IPS-18c (cell line): ENCODE results near the gene SIRPD.
"Not testable (repeated sequence)": the region's sequence is repeated elsewhere in the genome, so short reads cannot be mapped to it uniquely, and the experiment has no call there.

Source experiments
- H3K4me3 ChIP-seq: 2 replicates; pipeline ENCODE4 v1.7.0; 2013; ENCODE audit warnings: low read depth, mild to moderate bottlenecking, low read length, moderate library complexity; ENCODE audit not compliant: insufficient read depth
- H3K9me3 ChIP-seq: one replicate; pipeline ENCODE4 v1.6.1; 2013; ENCODE audit warnings: mild to moderate bottlenecking, low read length, moderate library complexity; ENCODE audit not compliant: control insufficient read depth, insufficient read depth

Gene SIRPD

DNA sequence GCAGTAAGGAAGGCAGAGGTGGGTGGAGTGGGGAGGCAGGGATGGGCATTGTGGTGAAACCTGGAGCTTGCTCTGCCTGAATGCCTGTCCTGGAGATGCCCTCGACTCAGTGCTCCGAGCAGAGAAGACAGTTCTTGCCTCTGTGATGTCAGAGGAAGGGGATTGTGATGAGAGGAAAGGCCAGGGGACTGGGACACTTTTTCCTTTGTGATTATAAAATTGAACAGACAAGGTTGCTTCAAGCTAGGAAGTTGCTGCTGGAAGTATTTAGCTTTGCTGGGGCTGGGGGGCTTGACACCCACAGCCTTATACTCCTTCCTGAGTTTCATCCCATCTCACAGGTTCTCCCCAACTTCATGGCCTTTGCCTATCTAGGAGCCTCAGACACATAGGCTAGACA lies at the start of gene SIRPD:
Gene SIRPD, minus strand, starts transcription at position 101 of the 400 bp plus-strand sequence. Its CDS starts 52 bp downstream, at position 49.
- no peak within 1 kb of the TSS for H3K4me3 ChIP-seq
- peaks cover 3% of the 10 kb centered on the region for H3K9me3 ChIP-seq

- H3K9me3 ChIP-seq: no peaks in the 10 kb centered on the region
- H3K4me3 ChIP-seq: no peak overlapping the region
Measured at GRCh38 chr20:1600736-1601135, 43.2 kb upstream of the SIRPD start.

DNA sequence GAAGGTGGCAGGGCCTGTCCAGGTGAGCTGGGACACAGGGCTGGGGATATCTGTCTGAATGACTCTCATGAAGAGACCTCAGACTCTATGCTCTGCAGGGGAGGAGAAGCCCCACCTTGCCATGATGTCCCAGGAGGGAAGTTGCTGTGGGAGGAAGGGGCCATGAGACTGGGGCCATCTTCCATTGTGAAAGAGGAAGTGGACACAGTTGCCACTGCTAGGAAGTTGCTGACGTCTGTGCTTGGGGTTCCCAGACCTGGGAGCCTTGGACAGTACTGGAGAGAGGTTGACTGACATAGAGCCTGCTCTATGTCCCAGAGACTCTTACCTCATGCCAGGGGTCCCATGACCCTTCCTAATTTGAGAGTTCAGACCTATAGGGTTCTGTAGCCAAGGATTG lies 37.8 kb upstream of the SIRPD start:
- Histone ChIP-seq H3K9me3 (no peaks in the 10 kb centered on the region), H3K4me3 (no peak overlapping the region)

GRCh38 chr20:1588533-1589460 lies 31.3 kb upstream of the SIRPD start:
- Histone ChIP-seq H3K9me3 (no peaks in the 10 kb centered on the region), H3K4me3 (no peak overlapping the region)

- Histone ChIP-seq H3K9me3 (no peaks in the 10 kb centered on the region), H3K4me3 (no peak overlapping the region)
Measured at GRCh38 chr20:1587781-1588532, 30.5 kb upstream of the SIRPD start.

- no peak overlapping the region for H3K4me3 ChIP-seq
- H3K9me3 ChIP-seq: no peaks in the 10 kb centered on the region
Measured at GRCh38 chr20:1579488-1579887, 22.0 kb upstream of the SIRPD start.

DNA sequence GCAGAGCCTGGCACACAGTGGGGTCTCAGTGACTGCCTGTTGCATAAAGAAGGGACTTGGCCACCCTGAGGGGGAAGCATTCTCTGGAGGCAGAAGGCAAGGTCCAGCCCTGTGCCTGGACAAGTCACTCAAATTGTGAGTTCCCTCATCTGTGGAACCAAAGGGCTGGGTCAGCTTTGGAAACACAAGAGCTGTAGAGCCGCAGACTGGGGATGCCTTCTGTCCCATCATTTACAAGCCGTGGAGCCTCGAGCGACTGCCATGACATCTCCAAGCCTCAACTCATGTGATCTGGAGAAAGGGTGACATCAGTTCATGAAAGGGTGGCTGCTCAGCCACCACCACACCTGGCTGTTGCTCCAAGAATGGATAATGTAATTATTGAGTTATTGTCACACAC lies 20.4 kb upstream of the SIRPD start:
- Histone ChIP-seq H3K4me3 (no peak overlapping the region), H3K9me3 (no peaks in the 10 kb centered on the region)

- H3K9me3 ChIP-seq, H3K4me3 ChIP-seq: not testable (repeated sequence)
Measured at GRCh38 chr20:1577313-1577712, 19.8 kb upstream of the SIRPD start.

DNA sequence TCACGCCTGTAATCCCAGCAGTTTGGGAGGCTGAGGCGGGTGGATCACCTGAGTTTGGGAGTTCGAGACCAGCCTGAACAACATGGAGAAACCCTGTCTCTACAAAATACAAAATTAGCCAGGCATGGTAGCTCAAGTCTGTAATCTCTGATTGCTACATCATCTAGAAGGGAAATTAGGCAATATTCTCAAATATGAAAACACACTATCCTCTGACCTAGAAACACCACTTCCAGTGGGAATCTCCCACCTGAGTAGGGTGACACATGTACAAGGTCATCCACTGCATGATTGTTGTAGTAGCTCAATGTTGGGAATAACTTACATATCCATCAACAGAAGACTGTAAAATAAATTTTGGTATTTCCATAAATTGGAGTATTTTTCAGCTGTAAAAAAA lies 19.1 kb upstream of the SIRPD start:
- Histone ChIP-seq H3K9me3 (no peaks in the 10 kb centered on the region), H3K4me3 (no peak overlapping the region)

DNA sequence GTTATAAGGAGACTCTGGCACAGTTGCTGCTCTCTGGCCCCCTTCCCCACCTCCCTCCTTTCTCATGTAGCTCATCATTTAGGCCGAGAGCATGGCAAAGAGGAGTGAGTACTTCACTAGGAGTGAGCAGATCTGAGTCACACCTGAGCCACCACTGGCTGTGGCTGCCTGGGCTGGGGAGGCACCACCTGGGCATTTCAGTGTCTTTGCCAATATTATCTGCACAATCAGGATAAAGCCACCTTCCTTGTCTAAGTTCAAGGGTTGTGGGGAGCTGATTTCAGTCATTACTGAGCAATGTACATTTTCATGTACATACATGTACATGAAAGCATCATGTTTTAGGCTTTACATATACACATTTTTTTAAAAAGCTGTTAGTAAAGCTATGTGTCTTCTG lies 18.5 kb upstream of the SIRPD start:
- not testable (repeated sequence) for H3K4me3 ChIP-seq, H3K9me3 ChIP-seq

DNA sequence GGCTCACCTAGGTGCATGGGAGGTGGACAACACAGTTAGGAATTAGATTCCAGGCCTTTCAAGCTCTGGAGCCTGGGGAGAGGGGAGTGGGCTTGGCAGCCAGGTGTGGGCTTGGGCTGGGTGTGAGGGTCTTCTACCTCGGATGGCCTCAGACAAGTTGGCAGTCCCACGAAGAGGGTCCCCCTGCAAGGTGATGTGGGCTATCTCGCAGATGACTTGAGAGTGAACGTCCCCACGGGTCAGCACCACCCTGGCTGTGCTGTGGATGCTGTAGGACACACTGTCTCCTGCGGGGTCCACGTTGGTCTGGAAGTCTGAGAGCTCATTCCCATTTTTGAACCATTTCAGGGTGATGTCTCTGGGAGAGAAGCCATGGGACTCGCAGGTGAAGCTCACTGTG lies 14.1 kb upstream of the SIRPD start:
- not testable (repeated sequence) for H3K9me3 ChIP-seq

DNA sequence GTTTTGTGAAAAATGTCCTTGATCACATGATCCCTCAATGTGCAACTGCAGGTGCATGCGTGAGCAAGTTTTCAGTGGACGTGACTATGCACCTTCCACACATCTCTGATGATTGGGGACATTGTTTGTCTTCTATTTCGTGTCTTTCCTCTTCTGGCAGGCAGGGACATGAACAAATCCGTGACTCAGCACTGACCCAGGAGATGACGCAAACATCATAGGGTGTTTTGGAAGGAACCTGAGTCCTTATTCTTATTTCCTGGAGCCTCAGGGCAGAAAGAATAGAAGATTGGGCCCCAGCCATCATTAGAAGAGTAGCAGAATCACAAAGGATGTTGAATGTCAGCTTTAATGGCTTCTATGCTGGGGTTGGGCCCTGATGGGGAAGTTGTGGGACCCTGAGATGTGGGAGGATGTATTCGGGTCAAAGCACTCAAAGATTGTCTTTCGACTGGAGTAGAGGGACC lies 11.9 kb upstream of the SIRPD start:
- H3K4me3 ChIP-seq: no peak overlapping the region
- no peaks in the 10 kb centered on the region for H3K9me3 ChIP-seq

More for the DNA sequence above, 14.1 kb upstream of the SIRPD start:
- not testable (repeated sequence) for H3K4me3 ChIP-seq

GRCh38 chr20:1568163-1568490 lies 10.6 kb upstream of the SIRPD start:
- Histone ChIP-seq H3K4me3 (no peak overlapping the region), H3K9me3 (no peaks in the 10 kb centered on the region)

DNA sequence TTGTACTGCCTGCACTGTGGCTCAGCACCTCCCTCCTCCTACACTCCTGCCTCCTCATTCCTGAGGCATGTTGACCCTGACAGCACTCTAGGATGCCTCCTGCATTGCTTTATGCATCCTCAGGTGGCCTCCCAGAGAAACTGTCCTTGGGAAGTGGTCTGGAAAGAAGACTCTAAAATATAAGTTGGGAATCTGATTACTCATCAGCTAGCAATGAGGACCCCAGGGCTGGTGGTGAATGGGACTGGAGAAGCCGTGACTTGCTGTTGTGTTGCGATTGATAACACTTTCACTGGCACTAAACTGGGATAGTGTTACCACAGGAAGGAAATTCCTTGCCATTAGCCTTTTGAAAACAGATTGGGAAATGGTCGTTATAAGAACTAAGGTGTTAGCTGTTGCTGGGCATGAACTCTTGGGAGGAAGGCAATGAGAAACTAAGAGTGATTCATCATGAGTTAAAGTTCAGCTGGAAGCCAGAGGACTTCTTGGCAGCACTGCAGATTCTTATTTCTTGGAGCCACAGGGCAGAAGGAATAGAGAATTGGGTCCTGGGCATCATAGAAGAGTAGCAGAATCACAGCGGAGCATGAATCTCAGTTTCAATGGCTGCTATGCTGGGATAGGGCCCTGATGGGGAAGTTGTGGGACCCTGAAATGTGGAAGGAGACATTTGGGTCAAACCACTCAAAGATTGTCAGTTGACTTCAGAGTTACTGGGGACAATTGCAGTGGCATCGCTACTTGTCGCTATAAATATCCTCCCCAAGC lies 10.1 kb upstream of the SIRPD start:
- Histone ChIP-seq H3K9me3 (no peaks in the 10 kb centered on the region), H3K4me3 (no peak overlapping the region)

- Histone ChIP-seq H3K4me3 (no peak overlapping the region), H3K9me3 (peaks cover 3% of the 10 kb centered on the region)
Measured at GRCh38 chr20:1566701-1567100, 9.2 kb upstream of the SIRPD start.

GRCh38 chr20:1565461-1565860 lies 8.0 kb upstream of the SIRPD start:
- peaks cover 3% of the 10 kb centered on the region for H3K9me3 ChIP-seq
- no peak overlapping the region for H3K4me3 ChIP-seq

DNA sequence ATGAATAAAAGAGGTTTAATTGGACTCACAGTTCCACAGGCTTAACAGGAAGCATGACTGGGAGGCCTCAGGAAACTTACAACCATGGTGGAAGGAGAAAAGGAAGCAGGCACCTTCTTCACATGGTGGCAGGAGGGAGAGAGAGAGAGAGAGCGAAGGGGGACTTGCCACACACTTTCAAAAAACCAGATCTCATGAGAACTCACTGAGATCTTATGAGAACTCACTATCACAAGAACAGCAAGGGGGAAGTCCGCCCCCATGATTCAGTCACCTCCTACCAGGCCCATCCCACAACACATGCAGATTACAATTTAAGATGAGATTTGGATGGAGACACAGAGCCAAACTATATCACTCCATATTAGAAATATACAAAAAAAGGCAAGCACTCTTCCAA lies 6.1 kb upstream of the SIRPD start:
- Histone ChIP-seq H3K4me3 (no peak overlapping the region), H3K9me3 (peaks cover 3% of the 10 kb centered on the region)
